Measurements from ENCODE around the gene AHNAK2. TPM values are rescaled to one million over a fixed set of nuclear protein-coding genes. Genes with fewer than 3 reads are reported as not detected.

The AHNAK2 gene
- total and polyA plus RNA-seq, 2 donors from 2014 or later = 1.1 to 72.0 TPM

GRCh38 chr14:104978746-104979691, 845 bp upstream of the AHNAK2 start:
- Histone ChIP-seq H3K4me1 (ENCODE audit: control insufficient read depth in 2 of 3, insufficient read depth in 2 of 3, low read depth in 1 of 3, low read length in 3 of 3) (peaks cover 0 to 27% (median 5%) of the 10 kb centered on the region in 3 donors), H3K9ac (ENCODE audit: low read length in 3 of 3) (no peak overlapping the region), H3K4me3 (ENCODE audit: low read length in 3 of 3) (no peak overlapping the region), H3K27ac (ENCODE audit: low read depth in 2 of 2, low read length in 2 of 2) (no peak overlapping the region), H3K9me3 (ENCODE audit: control insufficient read depth in 2 of 3, insufficient read depth in 1 of 3, low read length in 3 of 3) (no peaks in the 10 kb centered on the region), H3K36me3 (ENCODE audit: control insufficient read depth in 2 of 3, insufficient read depth in 3 of 3, low read length in 3 of 3) (no peaks in the 10 kb centered on the region), H3K27me3 (ENCODE audit: control insufficient read depth, insufficient read depth, low read length) (peaks cover 2% of the 10 kb centered on the region)
- intact Hi-C loops (cut with DNase I) = loop anchor here (10.0 kb wide), 1 partner anchor 66 kb away; no protein-coding TSS in a partner anchor
- DNase-seq = peak in 2 of 5 donors; percentile 57 to 76
- no peak for FAIRE-seq
- no peak for TF ChIP-seq CTCF (IDR thresholded peaks at IDR 0.05; ENCODE audit: borderline replicate concordance, extremely low read depth, insufficient read depth)

GRCh38 chr14:104977008-104977680, 1.0 kb downstream of the AHNAK2 start:
- no peaks in the 10 kb centered on the region for H3K9me3 ChIP-seq (ENCODE audit: control insufficient read depth in 2 of 3, insufficient read depth in 1 of 3, low read length in 3 of 3)

More at GRCh38 chr14:104977008-104977680, 1.0 kb downstream of the AHNAK2 start:
- H3K36me3 ChIP-seq (ENCODE audit: control insufficient read depth in 2 of 3, insufficient read depth in 3 of 3, low read length in 3 of 3) = no peaks in the 10 kb centered on the region
- H3K4me1 ChIP-seq (ENCODE audit: control insufficient read depth in 2 of 3, insufficient read depth in 2 of 3, low read depth in 1 of 3, low read length in 3 of 3) = peaks cover 0 to 33% (median 5%) of the 10 kb centered on the region in 3 donors
- intact Hi-C loops (cut with DNase I) = loop anchor here (10.0 kb wide), 1 partner anchor 68 kb away; no protein-coding TSS in a partner anchor
- H3K4me3 ChIP-seq (ENCODE audit: low read length in 3 of 3) = peak overlapping the region in 1 of 3 donors; percentile 55
- H3K27me3 ChIP-seq (ENCODE audit: control insufficient read depth, insufficient read depth, low read length) = peaks cover 2% of the 10 kb centered on the region
- H3K9ac ChIP-seq (ENCODE audit: low read length in 3 of 3) = peak overlapping the region in 1 of 3 donors; percentile 34
- no peak overlapping the region for H3K27ac ChIP-seq (ENCODE audit: low read depth in 2 of 2, low read length in 2 of 2)
- FAIRE-seq = no peak
- peak in 1 of 5 donors; percentile 83 for DNase-seq
- TF ChIP-seq CTCF (IDR thresholded peaks at IDR 0.05; ENCODE audit: borderline replicate concordance, extremely low read depth, insufficient read depth) = no peak
